Karpas-422 (cell line): ENCODE measurements around the gene PUM1. TPM values are rescaled to one million over a fixed set of nuclear protein-coding genes. Genes with fewer than 3 reads are reported as not detected.

Experiments
- DNase-seq: peaks from one replicate; pipeline ENCODE4 v3.0.0-alpha.2; 2015
- H2AFZ ChIP-seq: fragments of 200-600 bp; sonication (generic); 2 replicates; pipeline ENCODE4 v1.6.1; 2014; ENCODE audit warnings: antibody characterized with exemption, low read length, mixed read lengths
- H3K27ac ChIP-seq: fragments of 200-600 bp; sonication (generic); 2 replicates; pipeline ENCODE4 v1.5.1; 2014; ENCODE audit warnings: mild to moderate bottlenecking, low read length, moderate library complexity
- H3K27me3 ChIP-seq: fragments of 200-600 bp; sonication (generic); 2 replicates; pipeline ENCODE4 v1.6.1; 2014; ENCODE audit warnings: low read length, mixed read lengths
- H3K36me3 ChIP-seq: fragments of 200-600 bp; sonication (generic); 2 replicates; pipeline ENCODE4 v1.6.1; 2014; ENCODE audit warnings: low read length, mixed read lengths; ENCODE audit not compliant: insufficient read depth
- H3K4me1 ChIP-seq: fragments of 200-600 bp; sonication (generic); 2 replicates; pipeline ENCODE4 v1.6.1; 2014; ENCODE audit warnings: mild to moderate bottlenecking, low read length, mixed read lengths
- H3K4me2 ChIP-seq: fragments of 200-600 bp; sonication (generic); 2 replicates; pipeline ENCODE4 v1.6.1; 2014; ENCODE audit warnings: low read length, low read depth, mild to moderate bottlenecking; ENCODE audit not compliant: poor library complexity, severe bottlenecking
- H3K4me3 ChIP-seq: fragments of 200-600 bp; sonication (generic); 2 replicates; pipeline ENCODE4 v1.5.1; 2014; ENCODE audit warnings: mild to moderate bottlenecking, antibody characterized with exemption, low read length, mixed read lengths
- H3K79me2 ChIP-seq: fragments of 200-600 bp; sonication (generic); 2 replicates; pipeline ENCODE4 v1.6.1; 2014; ENCODE audit warnings: mild to moderate bottlenecking, low read length, mixed read lengths
- H3K9ac ChIP-seq: fragments of 200-600 bp; sonication (generic); 2 replicates; pipeline ENCODE4 v1.6.0; 2014; ENCODE audit warnings: low read length
- H3K9me2 ChIP-seq: fragments of 200-600 bp; sonication (generic), shearing (Covaris generic); replicated peaks from 2 replicates; pipeline ENCODE4 v1.6.0; 2014; ENCODE audit warnings: mild to moderate bottlenecking, low read length, moderate library complexity; ENCODE audit not compliant: insufficient read depth
- H3K9me3 ChIP-seq: fragments of 300-700, 200-600 bp; sonication (generic); 2 replicates; pipeline ENCODE4 v1.6.1; 2014; ENCODE audit warnings: low read length, mixed read lengths
- H4K20me1 ChIP-seq: fragments of 200-600 bp; sonication (generic); 2 replicates; pipeline ENCODE4 v1.6.1; 2014; ENCODE audit warnings: mild to moderate bottlenecking, antibody characterized with exemption, low read length, low read depth; ENCODE audit not compliant: insufficient read depth
- total RNA-seq: library from RNA; depleted of rRNA; stranded (reverse); fragments of >200 nt; shearing (Covaris generic); gene quantifications from 2 replicates; pipeline ENCODE4 v1.2.3, GENCODE V29; 2014; ENCODE audit warnings: low replicate concordance

The PUM1 gene
- total RNA-seq, 1 experiment from 2014 or later = 96.2 TPM

DNA sequence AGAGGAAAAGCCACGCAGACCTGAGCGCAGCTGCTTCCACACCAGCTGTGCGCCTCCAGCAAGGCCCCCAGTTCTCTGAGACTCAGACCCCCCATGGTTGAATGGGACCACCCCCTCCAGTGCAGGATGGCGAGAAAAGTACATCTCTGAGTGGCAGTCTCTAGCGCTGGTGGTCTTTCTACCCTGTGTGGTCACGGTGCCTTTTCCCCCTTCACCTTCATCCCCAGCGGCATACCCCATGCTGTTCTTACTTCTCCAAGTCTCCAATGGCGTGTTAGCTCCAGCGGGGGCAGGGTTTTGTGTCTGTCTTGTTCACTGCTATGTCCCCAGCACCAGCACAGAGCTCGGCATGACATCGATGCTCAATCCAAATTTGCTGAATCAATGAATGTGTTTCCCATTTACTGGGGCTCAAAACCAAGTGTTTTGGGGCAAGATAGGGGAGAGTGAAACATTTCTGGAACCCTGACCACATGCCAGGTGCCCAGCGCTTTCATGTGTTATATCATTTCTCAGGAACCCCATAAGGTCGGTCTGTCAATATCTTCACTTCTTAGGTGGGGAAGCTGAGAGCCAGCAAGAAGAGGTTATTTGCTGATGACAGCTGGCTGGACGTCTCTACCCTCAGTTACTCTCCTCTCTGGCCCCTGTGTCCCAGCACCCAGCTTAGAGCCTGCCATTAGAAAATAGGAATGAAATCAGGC lies 156.0 kb downstream of the PUM1 start:
- peak; percentile 62 for DNase-seq
- H2AFZ ChIP-seq = no peak overlapping the region
- no peaks in the 10 kb centered on the region for H3K4me1 ChIP-seq
- H4K20me1 ChIP-seq = 0 out of 2 replicates have a peak, but pooled peaks cover 5% of the 10 kb centered on the region
- no peaks in the 10 kb centered on the region for H3K79me2 ChIP-seq
- H3K9me2 ChIP-seq = no peaks in the 10 kb centered on the region
- no peak overlapping the region for H3K27ac ChIP-seq
- no peaks in the 10 kb centered on the region for H3K36me3 ChIP-seq
- H3K4me2 ChIP-seq = no peak overlapping the region
- no peak overlapping the region for H3K4me3 ChIP-seq
- H3K27me3 ChIP-seq = no peaks in the 10 kb centered on the region
- no peaks in the 10 kb centered on the region for H3K9me3 ChIP-seq
- H3K9ac ChIP-seq = no peak overlapping the region

DNA sequence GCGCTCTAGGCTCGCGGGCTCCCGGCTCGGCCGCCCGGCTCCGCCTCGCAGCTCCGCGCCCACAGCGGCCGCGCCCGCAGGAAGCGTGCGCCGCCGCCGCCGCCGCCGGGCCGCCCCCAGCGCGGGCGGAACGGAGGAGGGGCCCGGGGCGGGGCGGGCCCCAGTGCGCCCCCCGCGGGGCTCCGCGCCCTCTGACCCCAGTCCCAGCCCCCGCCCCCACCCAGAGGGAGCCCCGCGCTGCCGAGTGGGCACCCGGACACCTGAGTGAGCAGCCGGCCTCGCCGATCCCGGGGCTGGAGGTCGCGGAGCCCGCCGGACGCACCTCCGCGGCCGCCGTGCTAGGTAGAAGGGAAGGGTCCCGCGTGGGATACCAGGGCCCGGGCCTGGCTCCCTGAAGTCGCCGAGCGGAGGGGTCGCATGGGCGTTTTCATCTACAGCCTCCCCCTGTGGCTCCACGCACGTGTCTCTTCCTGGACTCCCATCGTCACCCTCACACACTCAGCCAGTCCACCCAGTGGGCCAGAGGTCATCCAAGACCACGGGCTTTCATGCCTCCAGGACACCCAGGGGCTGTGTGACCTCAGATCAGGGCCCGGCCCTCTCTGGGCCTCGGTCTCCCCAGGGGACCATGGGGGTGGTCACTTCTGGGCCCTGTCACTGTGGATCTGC lies 156.7 kb downstream of the PUM1 start, which contains the start of gene SDC3:
Gene SDC3, minus strand, starts transcription at position 63 of the 669 bp plus-strand sequence. CDS start 172 bp downstream, outside the sequence.
- no peak within 1 kb of the TSS for H3K27ac ChIP-seq

GRCh38 chr1:30908316-30908695 lies 157.2 kb downstream of the PUM1 start:
- no peak overlapping the region for H2AFZ ChIP-seq
- no peak overlapping the region for H3K4me2 ChIP-seq
- no peak overlapping the region for H3K9ac ChIP-seq
- H3K27ac ChIP-seq = no peak overlapping the region
- H3K27me3 ChIP-seq = no peaks in the 10 kb centered on the region
- H4K20me1 ChIP-seq = 0 out of 2 replicates have a peak, but pooled peaks cover 5% of the 10 kb centered on the region
- H3K79me2 ChIP-seq = no peaks in the 10 kb centered on the region
- no peaks in the 10 kb centered on the region for H3K9me2 ChIP-seq
- no peak overlapping the region for H3K4me3 ChIP-seq
- no peaks in the 10 kb centered on the region for H3K9me3 ChIP-seq
- no peaks in the 10 kb centered on the region for H3K36me3 ChIP-seq
- no peak for DNase-seq
- no peaks in the 10 kb centered on the region for H3K4me1 ChIP-seq

More for the DNA sequence above, 156.7 kb downstream of the PUM1 start, which contains the start of gene SDC3:
- Histone ChIP-seq H3K4me2 (no peak within 1 kb of the TSS), H3K79me2 (no peaks in the 10 kb centered on the region), H3K9me3 (no peaks in the 10 kb centered on the region), H3K27me3 (no peaks in the 10 kb centered on the region), H3K36me3 (no peaks in the 10 kb centered on the region), H4K20me1 (0 out of 2 replicates have a peak, but pooled peaks cover 5% of the 10 kb centered on the region), H3K9me2 (no peaks in the 10 kb centered on the region), H3K4me3 (no peak within 1 kb of the TSS), H2AFZ (no peak within 1 kb of the TSS), H3K9ac (no peak within 1 kb of the TSS), H3K4me1 (no peaks in the 10 kb centered on the region)
- DNase-seq = no peak

DNA sequence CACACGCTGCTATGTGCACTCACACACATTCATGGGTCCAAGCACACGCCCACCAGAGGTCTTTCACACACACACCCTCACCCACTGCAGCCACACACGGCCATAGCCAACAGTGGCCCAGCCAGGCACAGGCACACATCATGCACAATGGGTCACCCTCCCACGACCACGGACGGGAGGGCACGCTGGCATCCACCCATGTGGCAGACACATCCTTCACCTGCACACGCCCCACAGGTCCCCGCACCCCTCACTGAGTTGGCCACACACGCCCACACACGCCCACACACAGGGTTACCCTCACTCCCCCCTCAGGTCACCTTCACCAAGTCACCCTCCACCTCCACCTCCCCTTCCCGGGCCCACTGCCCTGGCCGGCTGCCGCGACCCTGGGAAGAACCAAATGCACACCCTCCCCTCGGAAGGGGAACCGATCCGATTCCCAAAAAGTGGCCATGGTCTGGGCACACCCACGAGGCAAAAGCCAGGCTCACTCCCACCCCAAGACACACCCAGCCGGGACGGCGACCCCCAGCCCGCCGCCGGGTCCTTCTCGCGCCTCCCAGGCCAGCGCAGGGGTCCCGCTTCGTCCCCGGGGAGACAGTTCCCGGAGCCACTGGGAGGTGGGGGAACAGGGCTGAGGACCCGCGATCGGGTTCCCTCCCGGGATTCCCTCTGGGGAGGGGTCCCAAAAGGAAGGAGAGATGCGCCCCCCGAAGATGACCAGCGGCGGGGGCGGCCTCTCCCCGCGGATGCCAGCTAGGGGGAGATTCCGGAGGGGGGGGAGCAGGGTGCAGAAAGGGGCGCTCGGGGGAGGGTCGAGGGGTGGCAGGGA lies 157.8 kb downstream of the PUM1 start:
- no peaks in the 10 kb centered on the region for H3K79me2 ChIP-seq
- H4K20me1 ChIP-seq = 0 out of 2 replicates have a peak, but pooled peaks cover 5% of the 10 kb centered on the region
- no peaks in the 10 kb centered on the region for H3K27me3 ChIP-seq
- no peak overlapping the region for H3K9ac ChIP-seq
- H3K36me3 ChIP-seq = no peaks in the 10 kb centered on the region
- no peaks in the 10 kb centered on the region for H3K4me1 ChIP-seq
- no peak overlapping the region for H3K4me2 ChIP-seq
- no peaks in the 10 kb centered on the region for H3K9me3 ChIP-seq
- no peaks in the 10 kb centered on the region for H3K9me2 ChIP-seq
- H2AFZ ChIP-seq = no peak overlapping the region
- no peak overlapping the region for H3K4me3 ChIP-seq
- no peak for DNase-seq
- H3K27ac ChIP-seq = no peak overlapping the region

- H3K4me2 ChIP-seq = no peak overlapping the region
- H3K4me1 ChIP-seq = no peaks in the 10 kb centered on the region
- no peak for DNase-seq
- H3K36me3 ChIP-seq = no peaks in the 10 kb centered on the region
- H4K20me1 ChIP-seq = 0 out of 2 replicates have a peak, but pooled peaks cover 5% of the 10 kb centered on the region
- H3K27ac ChIP-seq = no peak overlapping the region
- H3K9me2 ChIP-seq = no peaks in the 10 kb centered on the region
- no peaks in the 10 kb centered on the region for H3K9me3 ChIP-seq
- no peaks in the 10 kb centered on the region for H3K79me2 ChIP-seq
- no peak overlapping the region for H3K9ac ChIP-seq
- no peak overlapping the region for H2AFZ ChIP-seq
- no peaks in the 10 kb centered on the region for H3K27me3 ChIP-seq
- H3K4me3 ChIP-seq = no peak overlapping the region
Observed at GRCh38 chr1:30906631-30907441, 158.7 kb downstream of the PUM1 start.

DNA sequence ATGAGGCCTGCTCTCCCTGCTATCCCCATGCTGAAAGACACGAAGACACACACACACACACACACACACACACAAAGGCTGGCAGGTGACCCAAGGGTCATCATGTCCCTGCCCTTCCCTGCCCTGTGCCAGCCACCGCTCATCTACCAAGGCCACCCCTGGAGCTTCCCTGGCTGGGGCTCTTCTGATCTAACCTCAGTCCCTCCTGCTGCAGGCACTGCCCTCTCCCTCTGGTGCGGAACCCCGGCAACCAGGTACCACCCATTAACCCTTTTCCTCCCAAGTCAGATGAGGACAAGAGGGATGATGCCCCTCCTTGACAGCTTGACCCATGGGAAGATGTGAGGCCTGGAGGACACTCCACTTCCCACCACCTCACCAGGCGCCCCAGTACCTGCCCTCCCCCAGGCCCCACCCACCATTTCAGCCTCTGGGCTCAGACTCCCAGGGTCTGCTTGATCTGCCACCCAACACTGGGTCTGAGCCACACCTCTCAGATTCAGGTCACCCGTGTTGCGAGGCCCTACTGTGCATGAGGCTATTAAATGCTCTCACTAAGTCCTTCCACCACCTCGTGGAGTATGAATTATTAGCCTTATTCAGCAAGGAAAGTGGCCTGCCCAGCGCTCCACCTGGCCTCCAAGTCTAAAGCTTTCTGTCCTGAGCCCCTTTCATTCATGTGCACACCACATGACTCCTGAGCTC lies 159.4 kb downstream of the PUM1 start:
- no peaks in the 10 kb centered on the region for H3K4me1 ChIP-seq
- H3K9me2 ChIP-seq = no peaks in the 10 kb centered on the region
- no peak overlapping the region for H3K4me2 ChIP-seq
- H4K20me1 ChIP-seq = peaks cover 5% of the 10 kb centered on the region; the same call in 1 of the 2 replicates
- H2AFZ ChIP-seq = no peak overlapping the region
- H3K36me3 ChIP-seq = no peaks in the 10 kb centered on the region
- no peaks in the 10 kb centered on the region for H3K9me3 ChIP-seq
- no peak overlapping the region for H3K4me3 ChIP-seq
- H3K9ac ChIP-seq = no peak overlapping the region
- no peak for DNase-seq
- no peak overlapping the region for H3K27ac ChIP-seq
- no peaks in the 10 kb centered on the region for H3K79me2 ChIP-seq
- H3K27me3 ChIP-seq = no peaks in the 10 kb centered on the region

DNA sequence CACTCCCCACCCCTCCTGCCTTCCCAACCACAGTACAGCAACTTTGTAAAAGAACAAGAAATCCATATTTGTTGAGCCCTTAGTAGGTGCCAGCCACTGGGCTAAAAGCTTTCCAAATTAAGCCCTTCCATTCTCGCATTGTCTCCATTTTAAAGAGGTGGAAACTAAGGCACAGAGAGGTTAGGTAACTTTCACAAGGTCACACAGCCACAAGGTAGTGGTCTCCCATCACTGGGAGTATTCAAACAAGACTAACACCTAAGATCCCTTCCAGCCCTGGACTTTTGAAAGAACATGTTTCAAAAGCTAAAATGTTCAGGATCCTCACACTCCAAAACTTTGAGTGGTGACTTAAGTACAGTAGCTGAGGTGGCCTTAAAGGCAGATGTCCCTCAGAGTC lies 160.1 kb downstream of the PUM1 start:
- Histone ChIP-seq H3K27ac (no peak overlapping the region), H4K20me1 (peaks cover 5% of the 10 kb centered on the region; the same call in 1 of the 2 replicates), H2AFZ (no peak overlapping the region), H3K4me3 (no peak overlapping the region), H3K4me2 (no peak overlapping the region), H3K36me3 (no peaks in the 10 kb centered on the region), H3K9ac (no peak overlapping the region), H3K9me3 (no peaks in the 10 kb centered on the region), H3K4me1 (no peaks in the 10 kb centered on the region), H3K27me3 (no peaks in the 10 kb centered on the region), H3K9me2 (no peaks in the 10 kb centered on the region), H3K79me2 (no peaks in the 10 kb centered on the region)
- no peak for DNase-seq
